ENCODE data around the gene TM4SF18.

GRCh38 chr3:149342413-149343380 is 9.3 kb upstream of the TM4SF18 start:
- no peak for TF ChIP-seq CTCF (IDR thresholded peaks at IDR 0.05)
- TF ChIP-seq POLR2AphosphoS5 (IDR thresholded peaks at IDR 0.05; ENCODE audit: low read depth, low read length), result no peak
- 0 out of 4 replicates have a peak, but pooled peaks of 1 of the 2 experiments have one; percentile 28 for TF ChIP-seq REST (IDR thresholded peaks at IDR 0.05; ENCODE audit: insufficient read depth in 1 of 2, low read depth in 2 of 2, low read length in 1 of 2)
- no peak for TF ChIP-seq SIN3A (IDR thresholded peaks at IDR 0.05; ENCODE audit: borderline replicate concordance, insufficient read depth, low read depth, low read length)
